B cell (primary cell): Measurements from ENCODE around the gene DLX2. TPM values are rescaled to one million over a fixed set of nuclear protein-coding genes. Genes with fewer than 3 reads are reported as not detected.

Experiments used
- ATAC-seq: fragments of 200-7000 bp; cut with Tn5 transposase; one replicate; pipeline ENCODE4 v1.10.0; 2021; ENCODE audit warnings: low read depth, mild to moderate bottlenecking, moderate number of reproducible peaks, moderate library complexity
- CTCF ChIA-PET: fragments of 350-600 bp; sonication (Branson Sonifier 250); formaldehyde crosslinking; loops from one replicate; lab custom pipeline; 2021; ENCODE audit warnings: antibody characterized with exemption, inconsistent platforms; lab: Charles Lee
- POLR2A ChIA-PET: fragments of 350-600 bp; sonication (Branson Sonifier 250); formaldehyde crosslinking; loops from one replicate; lab custom pipeline; 2021; ENCODE audit warnings: antibody characterized with exemption; lab: Charles Lee
- DNase-seq: peaks from one replicate; pipeline ENCODE4 v3.0.0; 2013
- H2AFZ ChIP-seq: 2 replicates; pipeline ENCODE4 v1.6.1; 2012; ENCODE audit warnings: mild to moderate bottlenecking, low read depth, low read length; ENCODE audit not compliant: insufficient read depth, poor library complexity, severe bottlenecking
- H3K27ac ChIP-seq, 2 donors: 1 replicate in 1 of 2; 2 replicates in 1 of 2; pipeline ENCODE4 v1.5.1; 2012 to 2013; ENCODE audit warnings: low read length in 2 of 2, mild to moderate bottlenecking in 2 of 2, moderate library complexity in 1 of 2
- H3K27me3 ChIP-seq, 4 experiments: fragments of 200-600 bp in 1 of 4; sonication (generic) in 1 of 4; replicated peaks in 1 of 4; 1 replicate in 2 of 4; 2 replicates in 2 of 4; pipeline versions ENCODE4 v1.6.1 to v1.7.0; 2013 to 2016; ENCODE audit warnings: low read length in 3 of 4, mild to moderate bottlenecking in 2 of 4, mixed read lengths in 1 of 4, moderate library complexity in 1 of 4; ENCODE audit not compliant: insufficient read depth in 4 of 4, control insufficient read depth in 3 of 4; ENCODE audit errors: control extremely low read depth in 1 of 4
- H3K36me3 ChIP-seq, 2 experiments: replicated peaks in 1 of 2; 1 replicate in 1 of 2; 2 replicates in 1 of 2; pipeline versions ENCODE4 v1.6.1 to v1.7.1; 2013; ENCODE audit warnings: low read length in 1 of 2; ENCODE audit not compliant: insufficient read depth in 2 of 2, control insufficient read depth in 1 of 2; ENCODE audit errors: control extremely low read depth in 1 of 2, extremely low read depth in 1 of 2
- H3K4me1 ChIP-seq, 2 donors: fragments of 200-600 bp in 1 of 2; sonication (generic) in 1 of 2; 1 replicate in 1 of 2; 2 replicates in 1 of 2; pipeline versions ENCODE4 v1.5.1 to v1.6.1; 2013 to 2017; ENCODE audit warnings: low read length in 2 of 2; ENCODE audit not compliant: control insufficient read depth in 2 of 2, insufficient read depth in 2 of 2
- H3K4me2 ChIP-seq: replicated peaks from 2 replicates; pipeline ENCODE3; 2012; ENCODE audit warnings: mild to moderate bottlenecking, low read depth, low read length; ENCODE audit not compliant: poor library complexity, severe bottlenecking
- H3K4me3 ChIP-seq, 5 experiments: fragments of 200-600 bp in 1 of 5; sonication (generic) in 1 of 5; 1 replicate in 3 of 5; 2 replicates in 2 of 5; pipeline versions ENCODE4 v1.5.1 to v1.7.0; 2011 to 2016; ENCODE audit warnings: low read length in 4 of 5, mild to moderate bottlenecking in 4 of 5, low read depth in 2 of 5, control low read depth in 1 of 5, moderate library complexity in 1 of 5; ENCODE audit not compliant: insufficient read depth in 1 of 5; ENCODE audit errors: control extremely low read depth in 1 of 5, extremely low read depth in 1 of 5
- H3K79me2 ChIP-seq: fragments of 200-600 bp; sonication (generic); one replicate; pipeline ENCODE4 v1.6.0; 2016; ENCODE audit warnings: low read length; ENCODE audit not compliant: control insufficient read depth, insufficient read depth
- H3K9ac ChIP-seq: fragments of 200-600 bp; sonication (generic); 2 replicates; pipeline ENCODE4 v1.6.1; 2017; ENCODE audit warnings: mild to moderate bottlenecking, low read length, moderate library complexity
- H3K9me3 ChIP-seq, 3 donors: one replicate each; pipeline versions ENCODE4 v1.6.1 to v1.7.1; 2013; ENCODE audit warnings: low read length in 2 of 3; ENCODE audit not compliant: control insufficient read depth in 2 of 3, insufficient read depth in 1 of 3; ENCODE audit errors: control extremely low read depth in 1 of 3
- H4K20me1 ChIP-seq: 2 replicates; pipeline ENCODE4 v1.6.0; 2012; ENCODE audit warnings: mild to moderate bottlenecking, low read length; ENCODE audit not compliant: insufficient read depth, control insufficient read depth, poor library complexity, severe bottlenecking
- H3K27ac Mint-ChIP-seq: one replicate; pipeline ENCODE4 v1.8.0; 2021; ENCODE audit warnings: mixed read lengths
- H3K27me3 Mint-ChIP-seq: one replicate; pipeline ENCODE4 v1.8.0; 2021; ENCODE audit warnings: mixed read lengths
- H3K4me1 Mint-ChIP-seq: one replicate; pipeline ENCODE4 v1.8.0; 2021; ENCODE audit warnings: mixed read lengths
- H3K4me3 Mint-ChIP-seq: one replicate; pipeline ENCODE4 v1.8.0; 2021; ENCODE audit warnings: mixed read lengths
- H3K9me3 Mint-ChIP-seq: one replicate; pipeline ENCODE4 v1.8.0; 2022; ENCODE audit warnings: mixed read lengths; ENCODE audit not compliant: insufficient read depth
- CTCF ChIP-seq: fragments of 200-600 bp; IDR thresholded peaks from one replicate; pipeline ENCODE4 v1.8.0; 2022; ENCODE audit warnings: antibody characterized with exemption, mild to moderate bottlenecking
- EZH2 ChIP-seq: IDR thresholded peaks from 2 replicates; pipeline ENCODE4 v1.6.1; 2012; ENCODE audit warnings: borderline replicate concordance, low read depth, mild to moderate bottlenecking, moderate library complexity, low read length; ENCODE audit not compliant: insufficient read depth, poor library complexity, severe bottlenecking
- WGBS: methylation state at CpG from one replicate; pipeline ENCODE4 v1.1.5; 2013; ENCODE audit warnings: missing lambda C conversion rate; ENCODE audit not compliant: insufficient coverage; 5-methylcytosine and 5-hydroxymethylcytosine counted together
- intact Hi-C: fragments of 100-400 bp; cut with micrococcal nuclease; formaldehyde crosslinking; loops from one replicate; pipeline ENCODE4 v1.10.0; 2022
- polyA plus RNA-seq: library from polyadenylated mRNA; depleted of rRNA; stranded (reverse); fragments of >200 nt; gene quantifications from 2 replicates; pipeline ENCODE4 v1.2.3, GENCODE V29; 2012
- total RNA-seq, 2 donors: library from RNA; stranded (reverse); fragments of 120-200 nt in 1 of 2; gene quantifications; 1 replicate in 1 of 2; 2 replicates in 1 of 2; pipeline versions ENCODE4 v1.2.3 to v1.2.4, GENCODE V29; 2013 to 2022

DLX2 gene
- total and polyA plus RNA-seq, 2 donors (not counting 1 experiment from before 2014, with no cell fraction given): 0.13 to 0.52 TPM

- Histone ChIP-seq H3K4me1 (no peaks in the 10 kb centered on the region), H3K4me3 (no peak overlapping the region), H3K79me2 (no peaks in the 10 kb centered on the region), H3K4me2 (no peak overlapping the region), H3K9me3 (no peaks in the 10 kb centered on the region), H2AFZ (no peak overlapping the region), H3K9ac (no peak overlapping the region), H3K27ac (no peak overlapping the region), H3K27me3 (no peaks in the 10 kb centered on the region), H4K20me1 (no peaks in the 10 kb centered on the region), H3K36me3 (peaks cover 0 to 2% of the 10 kb centered on the region in 2 experiments)
- ChIA-PET POLR2A (no interaction called here), CTCF (no interaction called here)
- intact Hi-C loops: no loop called here
- Mint-ChIP-seq H3K9me3 (no peaks in the 10 kb centered on the region), H3K27me3 (no peaks in the 10 kb centered on the region), H3K4me1 (no peaks in the 10 kb centered on the region), H3K4me3 (no peak overlapping the region), H3K27ac (no peak overlapping the region)
- DNase-seq: no peak
- WGBS: 98% methylated on average over 4 of the region's 5 CpGs
- TF ChIP-seq CTCF: no peak
- no peak for TF ChIP-seq EZH2
- ATAC-seq: no peak
Measured at GRCh38 chr2:172058660-172059059, 44.0 kb downstream of the DLX2 start.

- no peaks in the 10 kb centered on the region for H3K27me3 ChIP-seq
- H3K4me2 ChIP-seq: no peak overlapping the region
- no peak overlapping the region for H3K4me3 ChIP-seq
- no peak overlapping the region for H3K4me3 Mint-ChIP-seq
- ATAC-seq: no peak
- no peak overlapping the region for H2AFZ ChIP-seq
- CTCF ChIA-PET: no interaction called here
- H3K9me3 ChIP-seq: no peaks in the 10 kb centered on the region
- intact Hi-C loops: no loop called here
- H3K4me1 ChIP-seq: no peaks in the 10 kb centered on the region
- H3K27ac ChIP-seq: no peak overlapping the region
- no peaks in the 10 kb centered on the region for H3K9me3 Mint-ChIP-seq
- POLR2A ChIA-PET: no interaction called here
- H3K27ac Mint-ChIP-seq: no peak overlapping the region
- no peaks in the 10 kb centered on the region for H4K20me1 ChIP-seq
- H3K79me2 ChIP-seq: no peaks in the 10 kb centered on the region
- TF ChIP-seq CTCF: no peak
- no peaks in the 10 kb centered on the region for H3K36me3 ChIP-seq
- DNase-seq: no peak
- H3K27me3 Mint-ChIP-seq: no peaks in the 10 kb centered on the region
- WGBS: 78% methylated on average over 1 of the region's 2 CpGs
- H3K4me1 Mint-ChIP-seq: no peaks in the 10 kb centered on the region
- H3K9ac ChIP-seq: no peak overlapping the region
Measured at GRCh38 chr2:172056293-172056692, 46.4 kb downstream of the DLX2 start.
